HEK293 (cell line): ENCODE results near the gene TRABD2A.

Experiments
- CTCF ChIA-PET: fragments of 350-600 bp; formaldehyde crosslinking; extraction: SDS; loops from one replicate; lab custom pipeline; 2021; ENCODE audit warnings: antibody characterized with exemption; lab: Yijun Ruan, JAX
- POLR2A ChIA-PET: fragments of 300-600 bp; formaldehyde crosslinking; extraction: SDS; loops from one replicate; lab custom pipeline; 2020; ENCODE audit warnings: antibody characterized with exemption, inconsistent platforms; lab: Yijun Ruan, JAX
- H3K27ac ChIP-seq: fragments of 200-500 bp; sonication (Bioruptor generic); 2 replicates; pipeline ENCODE4 v1.5.1; 2014; ENCODE audit warnings: low read depth, low read length, control low read depth, inconsistent platforms; ENCODE audit errors: extremely low read depth
- H3K36me3 ChIP-seq, 2 experiments: fragments of 200-500 bp in 1 of 2; sonication (Bioruptor generic) in 1 of 2; 1 replicate in 1 of 2; 2 replicates in 1 of 2; pipeline ENCODE4 v1.5.1; 2014 to 2017; ENCODE audit warnings: inconsistent platforms in 2 of 2, low read length in 2 of 2; ENCODE audit not compliant: control insufficient read depth in 2 of 2, insufficient read depth in 1 of 2
- H3K4me1 ChIP-seq: fragments of 200-500 bp; sonication (Bioruptor generic); 2 replicates; pipeline ENCODE4 v1.5.1; 2014; ENCODE audit warnings: mild to moderate bottlenecking, low read length, inconsistent platforms; ENCODE audit not compliant: control insufficient read depth, insufficient read depth
- H3K4me3 ChIP-seq: 2 replicates; pipeline ENCODE4 v1.5.1; 2011; ENCODE audit warnings: low read depth, mild to moderate bottlenecking, control low read depth, low read length, moderate library complexity
- H3K9me3 ChIP-seq: fragments of 200-500 bp; sonication (Bioruptor generic); 2 replicates; pipeline ENCODE4 v1.5.1; 2014; ENCODE audit warnings: low read depth, low read length, inconsistent platforms; ENCODE audit not compliant: control insufficient read depth, insufficient read depth
- BCL11A ChIP-seq: fragments of 450-650 bp; formaldehyde crosslinking; IDR thresholded peaks from 2 replicates; pipeline ENCODE4 v1.5.1; 2016; ENCODE audit warnings: low read depth, missing biosample characterization, missing genetic modification characterization
- BCL11B ChIP-seq: fragments of 450-650 bp; formaldehyde crosslinking; IDR thresholded peaks from 2 replicates; pipeline ENCODE4 v1.5.1; 2016; ENCODE audit warnings: low read depth, missing biosample characterization, missing genetic modification characterization
- GLI4 ChIP-seq: fragments of 450-650 bp; formaldehyde crosslinking; IDR thresholded peaks from 2 replicates; pipeline ENCODE4 v1.5.1; 2016; ENCODE audit warnings: missing biosample characterization, missing genetic modification characterization
- SCRT2 ChIP-seq: fragments of 450-650 bp; formaldehyde crosslinking; IDR thresholded peaks from 2 replicates; pipeline ENCODE4 v1.5.1; 2016; ENCODE audit warnings: missing biosample characterization, missing genetic modification characterization
- ZEB2 ChIP-seq: fragments of 450-650 bp; formaldehyde crosslinking; IDR thresholded peaks from 2 replicates; pipeline ENCODE4 v1.5.1; 2016; ENCODE audit warnings: missing biosample characterization, missing genetic modification characterization
- ZNF112 ChIP-seq: fragments of 450-650 bp; formaldehyde crosslinking; IDR thresholded peaks from 2 replicates; pipeline ENCODE4 v1.5.0; 2017; ENCODE audit warnings: missing biosample characterization, missing genetic modification characterization
- ZNF157 ChIP-seq: fragments of 450-650 bp; formaldehyde crosslinking; IDR thresholded peaks from 2 replicates; pipeline ENCODE4 v1.5.1; 2016; ENCODE audit warnings: missing biosample characterization, missing genetic modification characterization
- ZNF174 ChIP-seq: fragments of 450-650 bp; formaldehyde crosslinking; IDR thresholded peaks from 2 replicates; pipeline ENCODE4 v1.5.0; 2017; ENCODE audit warnings: missing biosample characterization, mild to moderate bottlenecking, missing genetic modification characterization
- ZNF248 ChIP-seq: fragments of 450-650 bp; formaldehyde crosslinking; IDR thresholded peaks from 2 replicates; pipeline ENCODE4 v1.5.1; 2017; ENCODE audit warnings: missing biosample characterization, missing genetic modification characterization
- ZNF37A ChIP-seq: fragments of 450-650 bp; IDR thresholded peaks from 2 replicates; pipeline ENCODE4 v1.5.1; 2018; ENCODE audit warnings: missing biosample characterization, missing genetic modification characterization
- ZNF501 ChIP-seq: fragments of 450-650 bp; formaldehyde crosslinking; IDR thresholded peaks from 2 replicates; pipeline ENCODE4 v1.5.1; 2016; ENCODE audit warnings: missing biosample characterization, missing genetic modification characterization
- ZNF544 ChIP-seq: fragments of 450-650 bp; formaldehyde crosslinking; IDR thresholded peaks from 2 replicates; pipeline ENCODE4 v1.5.0; 2017; ENCODE audit warnings: missing biosample characterization, missing genetic modification characterization
- ZNF624 ChIP-seq: fragments of 450-650 bp; formaldehyde crosslinking; IDR thresholded peaks from 2 replicates; pipeline ENCODE4 v1.5.1; 2017; ENCODE audit warnings: missing biosample characterization, missing genetic modification characterization
- ZNF626 ChIP-seq: fragments of 450-650 bp; sonication (Bioruptor Pico); formaldehyde crosslinking; IDR thresholded peaks from 2 replicates; pipeline ENCODE4 v1.5.1; 2018; ENCODE audit warnings: missing biosample characterization, missing genetic modification characterization, inconsistent platforms
- ZNF701 ChIP-seq: fragments of 450-650 bp; formaldehyde crosslinking; IDR thresholded peaks from 2 replicates; pipeline ENCODE4 v1.5.1; 2016; ENCODE audit warnings: missing biosample characterization, missing genetic modification characterization
- ZNF747 ChIP-seq: fragments of 450-650 bp; formaldehyde crosslinking; IDR thresholded peaks from 2 replicates; pipeline ENCODE4 v1.5.1; 2016; ENCODE audit warnings: missing biosample characterization, missing genetic modification characterization
- ZNF785 ChIP-seq: fragments of 450-650 bp; formaldehyde crosslinking; IDR thresholded peaks from 2 replicates; pipeline ENCODE4 v1.5.1; 2016; ENCODE audit warnings: missing biosample characterization, missing genetic modification characterization
- ZNF830 ChIP-seq: fragments of 450-650 bp; IDR thresholded peaks from 2 replicates; pipeline ENCODE4 v1.5.0; 2018; ENCODE audit warnings: missing biosample characterization, missing genetic modification characterization, low read depth, mild to moderate bottlenecking, moderate library complexity
- ZSCAN23 ChIP-seq: fragments of 450-650 bp; formaldehyde crosslinking; IDR thresholded peaks from 2 replicates; pipeline ENCODE4 v1.5.1; 2016; ENCODE audit warnings: missing biosample characterization, missing genetic modification characterization
- TF ChIP-seq, protein P1 (sequence below): fragments of 450-650 bp; formaldehyde crosslinking; IDR thresholded peaks from 2 replicates; pipeline ENCODE4 v1.5.1; 2017; ENCODE audit warnings: missing biosample characterization, missing genetic modification characterization
- TF ChIP-seq, protein P2 (sequence below): fragments of 450-650 bp; formaldehyde crosslinking; IDR thresholded peaks from 2 replicates; pipeline ENCODE4 v1.5.1; 2017; ENCODE audit warnings: missing biosample characterization, missing genetic modification characterization
- TF ChIP-seq, protein P3 (sequence below): fragments of 450-650 bp; formaldehyde crosslinking; IDR thresholded peaks from 2 replicates; pipeline ENCODE4 v1.5.0; 2017; ENCODE audit warnings: missing biosample characterization, missing genetic modification characterization, borderline replicate concordance
- TF ChIP-seq, protein P4 (sequence below): fragments of 450-650 bp; formaldehyde crosslinking; IDR thresholded peaks from 2 replicates; pipeline ENCODE4 v1.5.1; 2016; ENCODE audit warnings: missing biosample characterization, missing genetic modification characterization

The TRABD2A gene

DNA sequence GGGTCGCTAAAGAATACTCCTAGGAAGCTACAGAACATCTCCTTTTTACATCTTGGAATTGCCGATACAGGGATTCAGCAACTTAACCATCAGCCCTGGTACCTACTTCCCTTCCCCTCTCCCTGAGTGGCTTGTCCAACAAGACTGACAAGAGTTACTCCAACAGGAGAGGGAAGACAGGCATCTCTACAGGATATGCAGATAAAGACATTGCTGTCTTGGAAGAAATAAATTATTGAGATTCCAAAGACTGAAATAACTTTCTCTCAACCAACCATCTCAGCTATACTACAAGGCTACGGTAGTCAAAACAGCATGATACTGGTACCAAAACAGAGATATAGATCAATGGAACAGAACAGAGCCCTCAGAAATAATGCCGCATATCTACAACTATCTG lies 87.2 kb downstream of the TRABD2A start (continued):
- TF ChIP-seq ZSCAN23 (tag by site-specific recombination), result no peak

DNA sequence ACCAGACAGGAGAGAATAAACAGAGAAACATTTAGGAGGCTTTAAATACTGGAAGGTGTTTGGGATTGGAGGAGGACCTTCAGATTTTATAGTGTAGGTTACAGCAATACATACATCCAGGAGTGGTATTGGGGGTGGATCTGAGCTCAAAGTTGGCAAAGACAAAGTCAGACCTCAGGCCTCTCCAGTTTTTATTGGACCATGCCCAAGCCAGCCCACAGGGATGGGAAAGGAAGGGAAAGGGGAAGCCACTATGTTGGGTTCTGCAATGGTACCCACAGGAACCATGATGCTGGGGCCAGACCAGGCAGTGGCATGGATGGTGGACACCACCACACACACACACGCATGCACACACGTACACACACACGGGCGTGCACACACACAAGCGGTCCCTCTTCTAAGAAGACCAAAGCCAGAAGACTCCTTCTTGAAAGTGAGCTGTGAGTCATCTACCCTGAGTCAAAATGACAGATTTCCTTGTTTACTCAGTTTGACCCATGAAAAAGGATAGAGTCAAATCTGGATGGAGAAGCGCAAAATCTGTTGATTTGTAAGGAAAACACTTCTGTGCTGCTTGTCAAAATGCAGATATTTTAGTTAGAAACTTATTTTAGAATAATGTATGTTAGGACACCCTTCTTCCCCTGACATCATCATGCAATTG lies 87.9 kb downstream of the TRABD2A start:
- POLR2A ChIA-PET, result no interaction called here
- Histone ChIP-seq H3K9me3 (no peaks in the 10 kb centered on the region), H3K36me3 (no peaks in the 10 kb centered on the region), H3K4me3 (no peak overlapping the region), H3K4me1 (no peaks in the 10 kb centered on the region), H3K27ac (no peak overlapping the region)
- CTCF ChIA-PET, result interaction anchor here (0.6 kb wide), 1 partner anchor 142 kb away, joined by 3 read pairs; no protein-coding TSS in a partner anchor
- TF ChIP-seq ZEB2 (tag by site-specific recombination) (no peak), ZNF830 (tag by site-specific recombination) (no peak), GLI4 (tag by site-specific recombination) (no peak)

DNA sequence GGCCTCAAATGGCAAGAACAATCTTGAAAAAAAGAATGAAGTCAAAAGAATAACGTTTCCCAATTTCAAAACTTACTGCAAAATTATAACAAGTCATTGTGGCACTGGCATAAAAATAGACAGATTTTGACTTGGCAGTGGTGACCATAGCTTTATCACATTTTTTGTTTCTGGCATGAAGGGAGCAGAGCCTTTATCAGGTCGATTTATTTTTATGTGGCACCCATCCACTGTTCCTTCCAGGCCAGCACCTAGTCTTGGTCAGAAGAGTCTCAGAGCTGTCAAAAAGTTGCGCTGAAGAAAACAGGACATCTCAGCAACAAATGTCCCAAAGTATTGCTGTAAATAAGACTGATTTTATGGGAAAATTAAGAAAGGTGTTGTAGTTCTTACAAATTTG lies 92.4 kb downstream of the TRABD2A start:
- Histone ChIP-seq H3K9me3 (no peaks in the 10 kb centered on the region), H3K36me3 (no peaks in the 10 kb centered on the region), H3K4me1 (no peaks in the 10 kb centered on the region), H3K4me3 (no peak overlapping the region), H3K27ac (no peak overlapping the region)
- CTCF ChIA-PET, result no interaction called here
- POLR2A ChIA-PET, result no interaction called here
- TF ChIP-seq BCL11A (tag by site-specific recombination) (no peak), ZNF112 (no peak), ZNF747 (tag by site-specific recombination) (no peak), ZNF544 (no peak), ZNF624 (no peak), BCL11B (no peak), GLI4 (tag by site-specific recombination) (no peak), ZNF701 (tag by site-specific recombination) (no peak), ZNF501 (tag by site-specific recombination) (no peak), ZNF248 (no peak), ZNF157 (tag by site-specific recombination) (no peak), ZNF37A (tag by site-specific recombination) (no peak), SCRT2 (tag by site-specific recombination) (no peak), ZNF174 (tag by site-specific recombination) (no peak), ZNF626 (tag by site-specific recombination) (no peak), ZNF785 (tag by site-specific recombination) (no peak)
- TF ChIP-seq, protein P1, sequence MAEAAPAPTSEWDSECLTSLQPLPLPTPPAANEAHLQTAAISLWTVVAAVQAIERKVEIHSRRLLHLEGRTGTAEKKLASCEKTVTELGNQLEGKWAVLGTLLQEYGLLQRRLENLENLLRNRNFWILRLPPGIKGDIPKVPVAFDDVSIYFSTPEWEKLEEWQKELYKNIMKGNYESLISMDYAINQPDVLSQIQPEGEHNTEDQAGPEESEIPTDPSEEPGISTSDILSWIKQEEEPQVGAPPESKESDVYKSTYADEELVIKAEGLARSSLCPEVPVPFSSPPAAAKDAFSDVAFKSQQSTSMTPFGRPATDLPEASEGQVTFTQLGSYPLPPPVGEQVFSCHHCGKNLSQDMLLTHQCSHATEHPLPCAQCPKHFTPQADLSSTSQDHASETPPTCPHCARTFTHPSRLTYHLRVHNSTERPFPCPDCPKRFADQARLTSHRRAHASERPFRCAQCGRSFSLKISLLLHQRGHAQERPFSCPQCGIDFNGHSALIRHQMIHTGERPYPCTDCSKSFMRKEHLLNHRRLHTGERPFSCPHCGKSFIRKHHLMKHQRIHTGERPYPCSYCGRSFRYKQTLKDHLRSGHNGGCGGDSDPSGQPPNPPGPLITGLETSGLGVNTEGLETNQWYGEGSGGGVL, result no peak
- TF ChIP-seq, protein P2, sequence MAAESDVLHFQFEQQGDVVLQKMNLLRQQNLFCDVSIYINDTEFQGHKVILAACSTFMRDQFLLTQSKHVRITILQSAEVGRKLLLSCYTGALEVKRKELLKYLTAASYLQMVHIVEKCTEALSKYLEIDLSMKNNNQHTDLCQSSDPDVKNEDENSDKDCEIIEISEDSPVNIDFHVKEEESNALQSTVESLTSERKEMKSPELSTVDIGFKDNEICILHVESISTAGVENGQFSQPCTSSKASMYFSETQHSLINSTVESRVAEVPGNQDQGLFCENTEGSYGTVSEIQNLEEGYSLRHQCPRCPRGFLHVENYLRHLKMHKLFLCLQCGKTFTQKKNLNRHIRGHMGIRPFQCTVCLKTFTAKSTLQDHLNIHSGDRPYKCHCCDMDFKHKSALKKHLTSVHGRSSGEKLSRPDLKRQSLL, result no peak
- TF ChIP-seq, protein P3, sequence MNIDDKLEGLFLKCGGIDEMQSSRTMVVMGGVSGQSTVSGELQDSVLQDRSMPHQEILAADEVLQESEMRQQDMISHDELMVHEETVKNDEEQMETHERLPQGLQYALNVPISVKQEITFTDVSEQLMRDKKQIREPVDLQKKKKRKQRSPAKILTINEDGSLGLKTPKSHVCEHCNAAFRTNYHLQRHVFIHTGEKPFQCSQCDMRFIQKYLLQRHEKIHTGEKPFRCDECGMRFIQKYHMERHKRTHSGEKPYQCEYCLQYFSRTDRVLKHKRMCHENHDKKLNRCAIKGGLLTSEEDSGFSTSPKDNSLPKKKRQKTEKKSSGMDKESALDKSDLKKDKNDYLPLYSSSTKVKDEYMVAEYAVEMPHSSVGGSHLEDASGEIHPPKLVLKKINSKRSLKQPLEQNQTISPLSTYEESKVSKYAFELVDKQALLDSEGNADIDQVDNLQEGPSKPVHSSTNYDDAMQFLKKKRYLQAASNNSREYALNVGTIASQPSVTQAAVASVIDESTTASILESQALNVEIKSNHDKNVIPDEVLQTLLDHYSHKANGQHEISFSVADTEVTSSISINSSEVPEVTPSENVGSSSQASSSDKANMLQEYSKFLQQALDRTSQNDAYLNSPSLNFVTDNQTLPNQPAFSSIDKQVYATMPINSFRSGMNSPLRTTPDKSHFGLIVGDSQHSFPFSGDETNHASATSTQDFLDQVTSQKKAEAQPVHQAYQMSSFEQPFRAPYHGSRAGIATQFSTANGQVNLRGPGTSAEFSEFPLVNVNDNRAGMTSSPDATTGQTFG (tag by site-specific recombination), result no peak
- TF ChIP-seq, protein P4, sequence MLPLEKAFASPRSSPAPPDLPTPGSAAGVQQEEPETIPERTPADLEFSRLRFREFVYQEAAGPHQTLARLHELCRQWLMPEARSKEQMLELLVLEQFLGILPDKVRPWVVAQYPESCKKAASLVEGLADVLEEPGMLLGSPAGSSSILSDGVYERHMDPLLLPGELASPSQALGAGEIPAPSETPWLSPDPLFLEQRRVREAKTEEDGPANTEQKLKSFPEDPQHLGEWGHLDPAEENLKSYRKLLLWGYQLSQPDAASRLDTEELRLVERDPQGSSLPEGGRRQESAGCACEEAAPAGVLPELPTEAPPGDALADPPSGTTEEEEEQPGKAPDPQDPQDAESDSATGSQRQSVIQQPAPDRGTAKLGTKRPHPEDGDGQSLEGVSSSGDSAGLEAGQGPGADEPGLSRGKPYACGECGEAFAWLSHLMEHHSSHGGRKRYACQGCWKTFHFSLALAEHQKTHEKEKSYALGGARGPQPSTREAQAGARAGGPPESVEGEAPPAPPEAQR, result no peak
